Loucy (cell line): Measurements from ENCODE around the gene LEKR1.

Experiments used
- H2AFZ ChIP-seq: fragments of 200-600 bp; sonication (generic); 2 replicates; pipeline ENCODE4 v1.6.0; 2016; ENCODE audit warnings: antibody characterized with exemption, mild to moderate bottlenecking, low read length, moderate library complexity
- H3F3A ChIP-seq: fragments of 200-600 bp; 2 replicates; pipeline ENCODE4 v1.6.0; 2016; ENCODE audit warnings: antibody characterized with exemption, low read depth, mild to moderate bottlenecking
- H3K27me3 ChIP-seq: fragments of 200-600 bp; sonication (generic); 2 replicates; pipeline ENCODE4 v1.6.1; 2014; ENCODE audit warnings: low read length, mild to moderate bottlenecking; ENCODE audit not compliant: insufficient read depth, poor library complexity, severe bottlenecking
- H3K36me3 ChIP-seq: fragments of 200-600 bp; sonication (generic); 2 replicates; pipeline ENCODE4 v1.6.1; 2016; ENCODE audit warnings: low read length; ENCODE audit not compliant: insufficient read depth
- H3K4me1 ChIP-seq: fragments of 200-600 bp; sonication (generic); 2 replicates; pipeline ENCODE4 v1.5.1; 2014; ENCODE audit warnings: low read length, mild to moderate bottlenecking; ENCODE audit not compliant: insufficient read depth, poor library complexity, severe bottlenecking
- H3K4me2 ChIP-seq: fragments of 200-600 bp; sonication (generic); 2 replicates; pipeline ENCODE4 v1.6.0; 2014; ENCODE audit warnings: antibody characterized with exemption, low read length, low read depth, mild to moderate bottlenecking; ENCODE audit not compliant: poor library complexity, severe bottlenecking
- H3K4me3 ChIP-seq: fragments of 200-600 bp; sonication (generic); 2 replicates; pipeline ENCODE4 v1.5.1; 2014; ENCODE audit warnings: low read length, mild to moderate bottlenecking, mixed read lengths; ENCODE audit not compliant: poor library complexity, severe bottlenecking
- H3K79me2 ChIP-seq: fragments of 200-600 bp; sonication (generic); 2 replicates; pipeline ENCODE4 v1.6.1; 2014; ENCODE audit warnings: low read length; ENCODE audit not compliant: insufficient read depth
- H3K9ac ChIP-seq: fragments of 200-600 bp; sonication (generic); 2 replicates; pipeline ENCODE4 v1.6.0; 2014; ENCODE audit warnings: mild to moderate bottlenecking, low read depth, low read length, moderate library complexity; ENCODE audit not compliant: poor library complexity, severe bottlenecking
- H3K9me2 ChIP-seq: fragments of 200-600 bp; sonication (generic); replicated peaks from 2 replicates; pipeline ENCODE4 v1.6.1; 2016; ENCODE audit warnings: low read depth, low read length, mixed read lengths
- H3K9me3 ChIP-seq: fragments of 200-600 bp; sonication (generic); 2 replicates; pipeline ENCODE4 v1.6.1; 2014; ENCODE audit warnings: mild to moderate bottlenecking, antibody characterized with exemption, low read length, low read depth; ENCODE audit not compliant: insufficient read depth
- H4K20me1 ChIP-seq: fragments of 200-600 bp; sonication (generic); 2 replicates; pipeline ENCODE4 v1.6.0; 2014; ENCODE audit warnings: antibody characterized with exemption, low read length, mild to moderate bottlenecking; ENCODE audit not compliant: insufficient read depth, poor library complexity, severe bottlenecking
- EZH2phosphoT487 ChIP-seq: fragments of 200-600 bp; IDR thresholded peaks from 2 replicates; pipeline ENCODE4 v1.6.1; 2018; ENCODE audit warnings: antibody characterized with exemption, mild to moderate bottlenecking, moderate library complexity, borderline replicate concordance
- TF ChIP-seq, protein P1 (sequence below): fragments of 200-600 bp; sonication (generic); conservative IDR thresholded peaks from 2 replicates; pipeline ENCODE4 v1.5.1; 2014; ENCODE audit warnings: mild to moderate bottlenecking, antibody characterized with exemption, low read length

Gene LEKR1

DNA sequence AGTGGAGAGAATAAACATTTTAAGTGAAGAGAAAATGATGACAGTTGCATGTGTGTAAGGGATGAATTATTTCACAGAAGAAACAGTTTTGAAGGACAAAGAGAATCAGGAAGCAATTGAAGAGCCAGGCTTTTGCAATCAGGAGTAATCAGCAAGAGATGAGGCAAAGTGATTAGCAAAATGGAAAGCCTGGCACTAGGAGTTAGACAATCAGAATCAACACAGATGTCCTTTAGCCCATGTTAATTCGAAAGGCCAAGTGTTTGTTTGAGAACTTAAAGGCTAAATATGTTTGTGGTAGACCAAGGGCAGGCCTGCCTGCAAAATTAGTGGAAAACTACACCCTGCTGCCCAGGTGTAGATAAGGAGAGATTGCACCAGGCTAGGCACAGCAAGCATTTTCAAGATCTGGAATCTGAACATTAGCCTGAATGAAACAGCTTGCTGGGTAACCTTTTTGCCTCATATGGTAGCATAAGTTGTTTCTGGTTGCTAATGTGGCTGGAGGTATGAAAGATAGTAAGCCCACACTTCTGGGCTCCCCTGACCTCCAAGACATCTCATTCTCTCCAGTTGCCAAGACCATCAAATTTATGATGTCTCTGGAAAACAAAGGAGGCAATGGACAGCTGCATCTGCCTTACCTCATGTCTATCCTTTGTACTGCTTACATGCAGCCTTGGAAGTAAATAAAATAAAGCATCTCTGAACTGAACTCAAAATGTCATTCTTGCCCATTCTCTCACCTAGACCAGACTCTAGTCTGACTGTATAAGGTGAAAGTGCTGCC is 22.0 kb upstream of the LEKR1 start:
- H3K9me3 ChIP-seq: no peaks in the 10 kb centered on the region
- H3K4me3 ChIP-seq: no peak overlapping the region
- no peak overlapping the region for H3K9ac ChIP-seq
- no peak overlapping the region for H2AFZ ChIP-seq
- no peaks in the 10 kb centered on the region for H3K9me2 ChIP-seq
- H3K36me3 ChIP-seq: no peaks in the 10 kb centered on the region
- no peaks in the 10 kb centered on the region for H4K20me1 ChIP-seq
- no peaks in the 10 kb centered on the region for H3K4me1 ChIP-seq
- TF ChIP-seq, protein P1, sequence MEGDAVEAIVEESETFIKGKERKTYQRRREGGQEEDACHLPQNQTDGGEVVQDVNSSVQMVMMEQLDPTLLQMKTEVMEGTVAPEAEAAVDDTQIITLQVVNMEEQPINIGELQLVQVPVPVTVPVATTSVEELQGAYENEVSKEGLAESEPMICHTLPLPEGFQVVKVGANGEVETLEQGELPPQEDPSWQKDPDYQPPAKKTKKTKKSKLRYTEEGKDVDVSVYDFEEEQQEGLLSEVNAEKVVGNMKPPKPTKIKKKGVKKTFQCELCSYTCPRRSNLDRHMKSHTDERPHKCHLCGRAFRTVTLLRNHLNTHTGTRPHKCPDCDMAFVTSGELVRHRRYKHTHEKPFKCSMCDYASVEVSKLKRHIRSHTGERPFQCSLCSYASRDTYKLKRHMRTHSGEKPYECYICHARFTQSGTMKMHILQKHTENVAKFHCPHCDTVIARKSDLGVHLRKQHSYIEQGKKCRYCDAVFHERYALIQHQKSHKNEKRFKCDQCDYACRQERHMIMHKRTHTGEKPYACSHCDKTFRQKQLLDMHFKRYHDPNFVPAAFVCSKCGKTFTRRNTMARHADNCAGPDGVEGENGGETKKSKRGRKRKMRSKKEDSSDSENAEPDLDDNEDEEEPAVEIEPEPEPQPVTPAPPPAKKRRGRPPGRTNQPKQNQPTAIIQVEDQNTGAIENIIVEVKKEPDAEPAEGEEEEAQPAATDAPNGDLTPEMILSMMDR: no peak
- TF ChIP-seq EZH2phosphoT487: no peak
- no peaks in the 10 kb centered on the region for H3K27me3 ChIP-seq
- H3K79me2 ChIP-seq: no peaks in the 10 kb centered on the region
- H3F3A ChIP-seq: no peaks in the 10 kb centered on the region
- H3K4me2 ChIP-seq: no peak overlapping the region

DNA sequence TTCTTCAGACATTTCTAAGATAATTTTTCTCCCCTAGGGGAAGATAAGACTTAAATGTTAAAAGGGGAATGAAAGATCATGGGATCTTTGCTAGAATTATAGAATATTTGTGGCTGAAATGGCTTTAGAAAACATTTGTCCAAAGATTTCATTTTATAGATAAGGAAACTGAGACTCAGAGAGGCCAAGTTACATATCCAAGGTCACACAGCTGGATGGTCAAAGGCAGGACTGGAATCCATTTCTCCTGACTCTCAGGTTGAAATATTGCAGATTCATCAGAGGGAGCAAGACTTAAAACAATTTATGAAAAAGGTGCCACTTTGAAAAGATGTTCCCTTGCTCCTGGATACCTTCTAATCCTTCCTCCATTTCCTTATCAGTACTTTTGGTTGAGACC is 19.5 kb upstream of the LEKR1 start:
- no peak overlapping the region for H2AFZ ChIP-seq

DNA sequence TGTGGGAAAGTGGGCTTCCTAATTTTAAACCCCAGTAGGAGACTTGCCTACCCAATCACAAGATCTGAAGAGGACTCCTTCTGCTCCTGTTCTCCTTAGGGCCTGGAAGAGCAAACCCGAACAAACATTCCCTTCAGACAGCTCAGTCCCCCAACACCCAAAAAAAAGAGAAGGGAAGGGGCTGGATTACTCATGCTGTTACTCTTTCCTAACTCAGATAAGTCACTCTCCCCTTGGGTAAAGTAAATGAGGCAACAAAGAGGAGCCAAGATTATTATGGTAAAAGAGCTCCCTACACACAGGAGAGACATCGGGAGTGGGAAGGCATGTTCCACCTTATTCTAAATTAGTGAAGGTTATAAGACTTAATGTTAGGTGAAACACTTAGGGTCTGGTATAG is 18.1 kb upstream of the LEKR1 start:
- Histone ChIP-seq H3K36me3 (no peaks in the 10 kb centered on the region), H3K4me2 (no peak overlapping the region), H3K4me3 (no peak overlapping the region), H3F3A (no peaks in the 10 kb centered on the region), H3K9me3 (no peaks in the 10 kb centered on the region), H3K9me2 (no peaks in the 10 kb centered on the region), H3K27me3 (no peaks in the 10 kb centered on the region), H3K9ac (no peak overlapping the region), H4K20me1 (no peaks in the 10 kb centered on the region), H3K4me1 (no peaks in the 10 kb centered on the region), H3K79me2 (no peaks in the 10 kb centered on the region), H2AFZ (no peak overlapping the region)
- TF ChIP-seq, protein P1: no peak
- TF ChIP-seq EZH2phosphoT487: no peak

More for the DNA sequence above, 19.5 kb upstream of the LEKR1 start:
- Histone ChIP-seq H3K79me2 (no peaks in the 10 kb centered on the region), H3K27me3 (no peaks in the 10 kb centered on the region), H3K9me2 (no peaks in the 10 kb centered on the region), H3K4me1 (no peaks in the 10 kb centered on the region), H4K20me1 (no peaks in the 10 kb centered on the region), H3K9ac (no peak overlapping the region), H3K4me2 (no peak overlapping the region), H3K36me3 (no peaks in the 10 kb centered on the region), H3K4me3 (no peak overlapping the region), H3F3A (no peaks in the 10 kb centered on the region), H3K9me3 (no peaks in the 10 kb centered on the region)
- TF ChIP-seq, protein P1: no peak
- no peak for TF ChIP-seq EZH2phosphoT487
